Right cardiac atrium (tissue), 5 donors: ENCODE results near the gene ZNF22. TPM values are rescaled to one million over a fixed set of nuclear protein-coding genes. Genes with fewer than 3 reads are reported as not detected.
A peak's percentile ranks its signal among the peaks of the same experiment; 100 is the strongest.

Source experiments
- ATAC-seq, 2 donors: fragments of 200-7000 bp; cut with Tn5 transposase; one replicate each; pipeline versions ENCODE4 v1.8.0 to v1.9.1; 2020; ENCODE audit warnings: moderate library complexity in 2 of 2, mild to moderate bottlenecking in 1 of 2
- DNase-seq, 3 donors: peaks; one replicate each; pipeline ENCODE4 v3.0.0-alpha.2; 2020
- H3K27ac ChIP-seq: one replicate; pipeline ENCODE4 v1.5.1; 2013; ENCODE audit warnings: mild to moderate bottlenecking, low read length, control low read depth, moderate library complexity
- H3K27me3 ChIP-seq: one replicate; pipeline ENCODE4 v1.6.1; 2013; ENCODE audit not compliant: control insufficient read depth, insufficient read depth
- H3K4me1 ChIP-seq: one replicate; pipeline ENCODE4 v1.6.1; 2013; ENCODE audit warnings: low read length; ENCODE audit not compliant: control insufficient read depth, insufficient read depth
- H3K4me3 ChIP-seq: one replicate; pipeline ENCODE4 v1.5.1; 2013; ENCODE audit warnings: low read length, control low read depth
- H3K9me3 ChIP-seq: one replicate; pipeline ENCODE4 v1.6.1; 2013; ENCODE audit warnings: low read length; ENCODE audit not compliant: control insufficient read depth
- WGBS: extraction: QIAGEN DNeasy Blood & Tissue Kit; methylation state at CpG from one replicate; pipeline ENCODE4 v1.1.7; 2013; 5-methylcytosine and 5-hydroxymethylcytosine counted together
- intact Hi-C, 4 donors: fragments of 100-400 bp; cut with DNase I; formaldehyde crosslinking; loops; one replicate each; pipeline versions ENCODE4 v1.11.0 to v1.14.0; 2022 to 2023
- polyA plus RNA-seq: library from polyadenylated mRNA; stranded (reverse); fragments of 200-250 nt; gene quantifications from one replicate; pipeline ENCODE4 v1.2.3, GENCODE V29; 2013
- total RNA-seq, 4 donors: library from RNA; stranded (reverse); fragmentation: NEBNext Ultra II Directional; extraction: Animal tissue kit (Norgen Biotek cat#: 25700); gene quantifications; one replicate each; pipeline ENCODE4 v1.2.1, GENCODE V29; 2021
- donor health status: healthy with polysubstance abuse.
- donor health status: DM: no; HTN: yes; CAD: no.
- donor health status: DM: no; HTN: no; CAD: no.
- donor health status: DM: no; HTN: yes; CAD: no; lungs with severe emphysema.
- donor health status: DM: yes; HTN: yes; CAD: no.

The ZNF22 gene
- total and polyA plus RNA-seq, 5 donors, result 14.8 to 20.7 (median 19.2) TPM

DNA sequence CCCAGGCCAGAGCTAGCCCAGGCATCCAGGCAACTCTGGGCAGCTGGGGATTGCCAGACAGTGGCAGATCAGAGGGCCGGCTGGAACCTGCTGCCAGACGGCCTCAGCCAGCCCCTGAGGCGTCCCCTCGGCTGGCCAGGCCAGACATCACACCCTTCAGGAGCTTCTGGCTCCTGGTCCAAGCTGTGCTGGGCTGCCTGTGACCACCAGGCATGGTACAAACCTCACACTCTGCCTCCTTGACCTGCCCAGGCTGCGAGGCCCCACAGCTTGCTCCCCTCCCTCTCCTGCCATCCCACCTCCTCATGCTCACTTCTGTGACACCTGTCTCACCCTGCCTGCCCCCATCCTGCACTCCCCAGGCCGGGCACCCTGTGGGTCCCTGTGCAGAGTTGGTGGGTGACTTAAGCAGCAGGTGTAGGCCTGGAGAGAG is 27.8 kb upstream of the ZNF22 start:
- WGBS, result 57% methylated on average over 6 of the region's 6 CpGs
- intact Hi-C loops, result loop anchor here in 1 of 4 donors (10.0 kb wide), 1 partner anchor 98 kb away; no protein-coding TSS in a partner anchor
- H3K9me3 ChIP-seq, result no peaks in the 10 kb centered on the region
- H3K27me3 ChIP-seq, result no peaks in the 10 kb centered on the region
- H3K4me3 ChIP-seq, result no peak overlapping the region
- H3K27ac ChIP-seq, result peak overlapping the region; percentile 8
- peaks cover 24% of the 10 kb centered on the region for H3K4me1 ChIP-seq
- ATAC-seq (no peak), DNase-seq (peak in 2 of 3 donors; percentile 64 to 68)

GRCh38 chr10:44973323-44974081 is 27.2 kb upstream of the ZNF22 start:
- H3K27me3 ChIP-seq, result no peaks in the 10 kb centered on the region
- H3K27ac ChIP-seq, result peak overlapping the region; percentile 85
- H3K9me3 ChIP-seq, result no peaks in the 10 kb centered on the region
- ATAC-seq (no peak), DNase-seq (peak in 2 of 3 donors; percentile 57 to 58)
- H3K4me3 ChIP-seq, result no peak overlapping the region
- WGBS, result 49% methylated on average over 18 of the region's 18 CpGs
- H3K4me1 ChIP-seq, result peaks cover 20% of the 10 kb centered on the region
- intact Hi-C loops, result loop anchor here in 3 of 4 donors (2.0 to 10.0 kb wide), 2 partner anchors 41 to 99 kb away; no protein-coding TSS in a partner anchor

GRCh38 chr10:44974082-44974627 is 26.6 kb upstream of the ZNF22 start:
- peaks cover 17% of the 10 kb centered on the region for H3K4me1 ChIP-seq
- H3K27me3 ChIP-seq, result no peaks in the 10 kb centered on the region
- intact Hi-C loops, result loop anchor here in 3 of 4 donors (2.0 to 10.0 kb wide), 2 partner anchors 41 to 99 kb away; no protein-coding TSS in a partner anchor
- 32% methylated on average over 7 of the region's 7 CpGs for WGBS
- ATAC-seq (peak in 1 of 2 donors; percentile 1), DNase-seq (peak in 2 of 3 donors; percentile 66 to 69)
- no peak overlapping the region for H3K4me3 ChIP-seq
- no peaks in the 10 kb centered on the region for H3K9me3 ChIP-seq
- peak overlapping the region; percentile 95 for H3K27ac ChIP-seq

- peak overlapping the region; percentile 95 for H3K27ac ChIP-seq
- DNase-seq (peak; percentile 79 to 92 (median 88)), ATAC-seq (peak; percentile 74 to 79)
- WGBS, result 5% methylated on average over 46 of the region's 46 CpGs
- no peaks in the 10 kb centered on the region for H3K9me3 ChIP-seq
- H3K4me1 ChIP-seq, result peaks cover 15% of the 10 kb centered on the region
- no peaks in the 10 kb centered on the region for H3K27me3 ChIP-seq
- intact Hi-C loops, result loop anchor here (2.0 to 10.0 kb wide), 3 partner anchors 42 to 100 kb away; no protein-coding TSS in a partner anchor
- H3K4me3 ChIP-seq, result peak overlapping the region; percentile 25
Measured at GRCh38 chr10:44974628-44975430, 25.9 kb upstream of the ZNF22 start.

- ATAC-seq (no peak), DNase-seq (peak in 2 of 3 donors; percentile 66 to 76)
- H3K27me3 ChIP-seq, result no peaks in the 10 kb centered on the region
- 21% methylated on average over 10 of the region's 10 CpGs for WGBS
- intact Hi-C loops, result loop anchor here (2.0 to 10.0 kb wide), 3 partner anchors 43 to 101 kb away; no protein-coding TSS in a partner anchor
- H3K27ac ChIP-seq, result peak overlapping the region; percentile 81
- peak overlapping the region; percentile 75 for H3K4me3 ChIP-seq
- H3K9me3 ChIP-seq, result no peaks in the 10 kb centered on the region
- peaks cover 21% of the 10 kb centered on the region for H3K4me1 ChIP-seq
Measured at GRCh38 chr10:44975431-44976331, 25.0 kb upstream of the ZNF22 start.

DNA sequence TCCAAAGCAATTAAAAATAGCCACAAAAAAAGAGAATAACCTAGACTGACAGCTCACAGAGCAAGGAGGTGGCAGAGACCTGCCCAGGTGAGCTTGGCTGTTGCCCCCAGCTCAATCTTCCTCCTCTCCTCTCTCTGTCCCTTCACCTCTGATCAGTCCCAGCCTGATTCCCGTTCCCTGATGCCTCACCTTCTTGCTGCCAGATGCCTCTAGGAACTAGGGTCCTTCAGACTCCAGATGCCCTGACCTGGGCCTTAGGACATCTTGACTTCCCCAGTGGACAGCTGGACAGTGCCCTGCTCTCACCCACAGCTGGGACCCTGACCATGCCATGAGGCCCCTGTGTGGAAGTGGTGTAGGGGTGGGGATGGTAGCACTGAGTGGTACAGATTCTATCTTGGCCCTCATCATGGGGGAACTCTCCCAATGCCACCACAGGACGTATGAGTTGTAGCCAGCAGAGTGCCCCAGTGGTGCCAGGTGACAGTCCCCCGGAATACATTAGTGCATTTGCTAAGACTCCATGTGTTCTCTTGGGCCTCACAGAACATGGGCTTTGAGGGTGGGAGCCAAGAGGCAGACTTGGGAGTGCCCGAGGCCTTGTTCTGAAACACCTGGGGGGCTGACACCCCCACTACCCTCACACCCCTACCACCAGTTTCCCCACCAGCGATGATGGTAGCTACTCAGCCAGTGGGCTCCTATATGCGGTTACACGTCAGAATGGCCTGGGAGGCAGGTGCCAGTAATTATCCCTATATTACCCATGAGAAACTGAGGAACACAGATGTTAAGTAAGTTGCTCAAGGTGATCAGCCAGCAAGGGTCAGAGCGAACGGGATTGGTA is 24.1 kb upstream of the ZNF22 start:
- Histone ChIP-seq H3K9me3 (no peaks in the 10 kb centered on the region), H3K27me3 (no peaks in the 10 kb centered on the region), H3K4me1 (peaks cover 25% of the 10 kb centered on the region), H3K27ac (peak overlapping the region; percentile 97), H3K4me3 (peak overlapping the region; percentile 75)
- DNase-seq (no peak), ATAC-seq (no peak)
- 43% methylated on average over 9 of the region's 9 CpGs for WGBS
- intact Hi-C loops, result loop anchor here in 2 of 4 donors (5.0 to 10.0 kb wide), 2 partner anchors 44 to 102 kb away; no protein-coding TSS in a partner anchor

GRCh38 chr10:44977287-44978212 is 23.2 kb upstream of the ZNF22 start:
- 20% methylated on average over 25 of the region's 25 CpGs for WGBS
- Histone ChIP-seq H3K27ac (peak overlapping the region; percentile 97), H3K27me3 (no peaks in the 10 kb centered on the region), H3K4me3 (peak overlapping the region; percentile 75), H3K9me3 (no peaks in the 10 kb centered on the region), H3K4me1 (peaks cover 32% of the 10 kb centered on the region)
- ATAC-seq, result peak; percentile 2 to 11
- DNase-seq, result peak in 2 of 3 donors; percentile 55 to 81
- intact Hi-C loops, result loop anchor here in 2 of 4 donors (5.0 to 10.0 kb wide), 2 partner anchors 45 to 103 kb away; no protein-coding TSS in a partner anchor

GRCh38 chr10:44978213-44978569 is 22.5 kb upstream of the ZNF22 start:
- Histone ChIP-seq H3K4me3 (peak overlapping the region; percentile 75), H3K27me3 (no peaks in the 10 kb centered on the region), H3K27ac (peak overlapping the region; percentile 97), H3K9me3 (no peaks in the 10 kb centered on the region), H3K4me1 (peaks cover 31% of the 10 kb centered on the region)
- 8% methylated on average over 4 of the region's 4 CpGs for WGBS
- DNase-seq (peak in 2 of 3 donors; percentile 23 to 47), ATAC-seq (no peak)
- intact Hi-C loops, result loop anchor here in 2 of 4 donors (5.0 to 10.0 kb wide), 2 partner anchors 46 to 103 kb away; no protein-coding TSS in a partner anchor
